ENCODE data around the gene KLHDC4.
"Not testable (repeated sequence)": the region's sequence is repeated elsewhere in the genome, so short reads cannot be mapped to it uniquely, and the experiment has no call there.

KLHDC4 gene

DNA sequence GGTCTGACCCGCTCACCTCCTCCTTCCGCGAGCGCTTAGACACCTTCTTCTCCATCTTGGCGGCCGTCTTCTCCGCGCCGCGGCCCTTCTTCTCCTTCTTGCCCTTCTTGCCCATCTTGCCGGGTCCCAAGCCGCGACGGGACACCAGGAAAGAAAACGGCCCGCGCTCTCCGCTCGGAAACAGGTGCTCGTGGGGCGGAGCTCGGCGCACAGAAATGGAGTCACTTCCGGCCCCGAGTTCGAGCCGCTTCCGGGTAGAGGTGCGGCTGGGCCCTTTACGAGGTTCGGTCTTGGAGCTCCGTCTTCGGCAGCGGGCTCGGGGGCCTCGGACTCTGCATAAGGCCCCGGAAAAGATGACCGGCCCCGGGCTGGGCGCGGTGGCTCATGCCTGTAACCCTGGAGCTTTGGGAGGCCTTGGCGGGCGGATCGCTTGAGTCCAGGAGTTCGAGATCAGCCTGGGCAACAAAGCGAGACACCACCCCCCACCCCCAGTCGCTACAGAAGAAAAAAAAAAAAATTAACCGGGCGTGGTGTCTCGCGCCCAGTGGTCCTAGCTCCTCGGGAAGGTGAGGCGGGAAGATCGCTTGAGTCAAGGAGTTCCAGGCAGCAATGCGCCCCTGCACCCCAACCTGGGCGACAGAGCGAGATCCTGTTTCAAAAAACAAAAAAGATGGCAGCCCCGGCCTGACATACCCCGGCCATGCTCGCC is at the start of gene KLHDC4:
Gene KLHDC4 (minus strand): TSS at position 211 of the 709 bp plus-strand sequence. CDS start 96 bp downstream, at position 115.
- DNase-seq = peak; percentile 90 to 91

GRCh38 chr16:87815567-87815966 is 49.8 kb upstream of the KLHDC4 start:
- no peak for DNase-seq

DNA sequence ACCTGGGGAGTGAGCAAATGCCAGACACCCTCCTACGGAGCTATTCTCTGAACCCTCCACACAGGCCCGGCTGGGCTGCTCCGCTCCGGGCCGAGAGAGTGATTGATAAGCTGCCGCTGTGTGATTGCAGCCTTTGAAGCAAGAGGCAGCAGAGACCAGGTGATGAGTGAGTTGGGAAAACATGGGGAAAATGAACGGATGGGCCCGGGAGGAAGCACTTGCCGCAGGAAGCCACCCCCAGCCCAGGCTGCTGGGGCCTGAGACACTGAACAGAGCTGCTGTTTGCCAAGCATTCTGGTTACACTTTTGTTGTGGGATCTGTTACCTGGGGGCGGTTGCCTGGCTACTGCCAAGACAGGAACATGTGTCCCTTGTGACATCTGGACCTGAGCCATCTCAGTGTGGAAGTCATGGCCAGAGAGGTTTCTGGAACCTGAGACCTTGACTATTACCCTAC is 46.4 kb upstream of the KLHDC4 start:
- DNase-seq = no peak

GRCh38 chr16:87811454-87811853 is 45.7 kb upstream of the KLHDC4 start:
- not testable (repeated sequence) for DNase-seq

GRCh38 chr16:87809150-87809902 is 43.5 kb upstream of the KLHDC4 start:
- DNase-seq = no peak

- DNase-seq = no peak
Observed at GRCh38 chr16:87808108-87808507, 42.3 kb upstream of the KLHDC4 start.

DNA sequence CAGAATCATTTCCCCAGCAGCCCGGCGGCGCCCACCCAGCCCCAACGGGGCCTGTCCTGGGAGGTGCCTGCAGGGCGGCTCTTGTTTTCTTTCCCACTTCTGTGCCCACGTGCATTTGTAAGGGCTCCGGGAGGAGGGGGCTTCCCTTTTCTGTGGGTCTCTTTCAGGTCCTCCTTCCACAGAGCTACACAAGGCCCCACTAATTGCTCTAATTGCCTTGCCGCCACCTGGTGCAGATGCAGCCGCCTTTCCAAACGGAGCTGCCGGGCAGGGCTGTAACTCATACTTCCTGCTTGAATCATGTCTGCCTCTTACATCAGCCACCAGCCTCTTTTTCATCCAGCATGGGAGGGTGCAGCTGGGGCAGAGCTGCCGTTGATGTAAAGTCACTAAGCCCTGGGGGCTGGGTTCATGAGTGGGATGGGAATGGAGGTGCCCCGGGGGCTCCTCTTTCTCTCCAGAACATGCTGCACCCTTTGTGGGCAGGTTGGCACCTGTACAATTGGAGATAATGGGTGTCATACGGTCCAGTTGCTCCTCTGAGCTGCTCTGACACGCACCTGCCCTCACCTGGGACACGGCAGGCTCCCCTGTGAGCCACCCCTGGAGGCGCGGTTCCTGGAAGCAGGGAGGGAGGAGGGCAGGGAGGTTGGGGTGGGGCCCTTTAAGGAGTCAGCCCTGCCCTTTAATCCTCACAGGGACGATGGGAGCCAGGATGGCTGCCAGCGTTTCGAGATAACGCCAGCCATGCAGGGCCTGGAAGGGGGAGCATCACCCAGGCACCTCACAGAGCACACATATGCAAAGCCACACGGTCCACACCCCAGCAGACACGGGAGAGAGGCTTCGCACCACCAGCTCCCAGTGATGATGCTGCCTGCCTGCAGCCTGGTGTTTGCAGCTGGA is 41.1 kb upstream of the KLHDC4 start:
- DNase-seq = peak in 1 of 2 donors; percentile 52

DNA sequence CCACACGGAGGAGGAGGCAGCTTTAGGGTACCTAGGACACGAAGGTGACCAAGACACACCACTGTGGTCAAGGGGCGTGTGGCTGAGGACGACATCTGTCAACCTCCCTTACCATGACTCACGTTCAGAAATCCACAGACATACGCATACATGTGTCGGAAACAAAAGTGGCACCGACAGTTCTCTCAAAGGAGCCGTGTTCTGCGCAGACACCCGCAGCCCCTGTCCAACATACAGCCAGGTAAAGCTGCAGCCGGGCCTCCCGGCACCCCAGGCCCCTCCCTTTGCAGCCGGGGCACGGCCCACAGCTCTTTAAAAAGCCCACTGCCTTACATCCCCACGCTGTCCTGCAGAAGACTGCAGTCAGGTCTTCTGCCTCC is 40.5 kb upstream of the KLHDC4 start:
- DNase-seq = no peak

- no peak for DNase-seq
Observed at GRCh38 chr16:87803385-87803784, 37.6 kb upstream of the KLHDC4 start.

DNA sequence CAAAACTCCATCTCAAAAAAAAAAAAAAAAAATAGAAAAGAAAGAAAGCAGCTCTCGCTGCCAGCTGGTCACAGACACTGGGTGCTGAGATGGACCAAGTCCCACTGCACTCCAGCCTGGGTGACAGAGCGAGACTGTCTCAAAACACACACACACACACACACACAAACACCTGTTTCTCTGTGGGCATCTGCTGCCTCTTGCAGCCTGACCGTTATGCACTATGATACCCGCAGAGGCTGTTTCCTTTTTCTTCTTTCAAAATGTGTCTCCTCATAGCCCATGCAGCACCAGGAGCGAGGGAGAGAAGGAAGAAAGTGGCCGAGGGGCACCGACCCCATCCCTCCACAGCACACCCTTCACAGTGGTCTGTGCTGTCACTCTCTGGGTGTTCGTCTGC is 36.9 kb upstream of the KLHDC4 start:
- DNase-seq = no peak

GRCh38 chr16:87801679-87802259 is 36.0 kb upstream of the KLHDC4 start:
- no peak for DNase-seq

DNA sequence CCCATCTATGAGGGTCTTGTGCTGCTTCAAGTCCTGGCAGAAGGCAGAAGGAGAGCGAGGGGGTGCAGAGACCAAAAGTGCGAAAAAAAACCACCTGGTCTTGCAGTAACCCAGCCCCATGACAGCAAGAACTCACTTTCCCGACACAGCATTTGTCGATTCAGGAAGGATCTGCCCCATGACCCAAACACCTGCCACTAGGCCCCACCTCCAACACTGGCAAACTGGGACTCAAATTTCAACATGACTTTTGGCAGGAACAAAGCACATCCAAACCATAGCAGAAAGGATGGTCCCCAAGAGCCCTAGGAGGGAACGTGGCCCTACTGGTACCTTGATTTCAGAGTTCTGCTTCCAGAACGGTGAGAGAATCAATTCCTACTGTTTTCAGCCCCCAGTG is 34.7 kb upstream of the KLHDC4 start:
- no peak for DNase-seq

DNA sequence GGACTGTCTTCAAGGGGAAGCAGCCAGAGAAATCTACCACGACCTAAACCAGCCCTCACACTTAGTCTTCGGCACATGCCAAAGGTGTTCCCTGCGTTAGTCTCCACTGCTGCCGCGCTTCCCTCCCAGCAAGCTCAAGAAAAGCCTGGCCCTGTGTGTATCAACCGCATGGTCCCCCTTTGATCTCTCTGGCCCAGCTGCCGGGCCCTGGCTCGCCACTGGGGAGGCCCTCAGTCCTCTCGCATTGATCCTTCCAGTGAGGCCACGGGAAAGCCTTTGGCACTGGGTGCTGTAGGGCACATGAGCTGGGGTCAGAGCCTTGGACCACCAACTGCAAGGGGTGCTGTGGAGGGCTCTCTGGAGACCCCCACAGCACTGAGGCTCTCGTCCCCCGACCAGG is 29.6 kb upstream of the KLHDC4 start:
- no peak for DNase-seq

DNA sequence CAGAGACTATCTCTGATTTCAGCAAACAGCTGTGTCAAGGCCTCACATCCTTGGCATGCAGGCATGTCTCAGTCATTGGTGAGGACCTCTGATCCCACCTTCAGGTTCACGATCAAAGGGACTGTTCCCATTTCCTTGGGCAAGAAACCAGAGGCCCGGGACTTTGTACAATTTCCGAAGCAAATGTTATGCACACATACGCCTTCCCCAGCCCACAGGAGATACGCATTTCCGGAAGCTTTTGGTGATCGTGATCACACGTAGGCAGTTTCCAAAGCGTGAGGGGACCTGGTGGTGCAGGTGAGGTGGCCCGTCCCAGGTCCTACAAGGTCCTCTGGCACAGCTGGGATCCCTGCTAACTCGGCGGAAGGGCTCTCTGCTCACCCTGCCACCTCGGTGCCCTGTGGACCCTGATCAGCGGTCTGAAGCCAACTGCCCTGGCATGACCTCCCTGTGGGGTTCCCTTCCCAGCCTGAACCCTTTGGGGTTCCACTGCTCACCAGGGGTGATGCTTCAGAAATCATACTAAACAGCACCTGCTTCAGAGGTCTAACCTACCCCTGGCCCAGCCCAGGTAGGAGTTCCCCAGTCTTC is 28.8 kb upstream of the KLHDC4 start:
- no peak for DNase-seq

- DNase-seq = no peak
Observed at GRCh38 chr16:87792205-87792565, 26.4 kb upstream of the KLHDC4 start.

DNA sequence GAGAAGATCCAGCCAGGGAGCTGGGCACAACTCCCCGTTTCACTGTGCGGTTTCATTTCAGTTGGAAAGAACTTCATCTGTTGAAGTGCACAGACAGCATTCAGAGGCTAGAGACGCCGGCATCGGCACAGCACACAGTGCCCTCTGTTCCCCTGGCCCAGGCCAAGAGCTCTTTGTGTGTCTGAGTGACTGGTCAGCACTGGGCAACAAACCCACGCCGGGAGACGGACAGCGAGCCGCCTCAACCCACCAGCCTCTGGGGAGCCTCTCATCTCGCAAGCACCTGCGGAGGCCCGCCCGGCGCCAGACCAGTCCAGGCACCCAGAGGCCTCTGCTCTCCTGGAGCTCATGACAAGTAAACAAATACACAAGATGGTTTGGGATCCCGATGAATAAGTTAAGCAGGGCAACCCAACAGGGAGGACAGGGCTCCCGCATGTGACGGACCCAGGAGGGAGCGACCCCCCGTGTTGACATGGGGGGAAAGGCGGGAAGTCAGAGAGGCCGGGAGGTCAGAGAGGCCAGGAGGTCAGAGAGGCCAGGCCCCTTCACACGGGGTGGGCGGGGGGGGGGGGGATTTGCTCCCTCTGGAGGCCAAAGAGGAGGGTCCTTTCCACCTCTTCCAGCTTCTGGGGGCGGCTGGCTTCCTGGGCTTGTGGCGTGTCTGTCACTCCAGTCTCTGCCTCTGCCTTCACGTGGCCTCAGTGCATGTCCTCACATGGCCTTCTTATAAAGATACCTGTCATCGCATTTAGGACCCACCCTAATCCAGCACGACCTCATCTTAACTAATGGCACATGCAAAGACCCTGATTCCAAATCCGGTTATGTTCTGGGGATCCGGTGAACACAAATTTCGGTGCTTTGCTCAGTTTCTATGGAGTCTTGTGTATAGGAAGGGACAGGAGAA is 25.8 kb upstream of the KLHDC4 start:
- no peak for DNase-seq

DNA sequence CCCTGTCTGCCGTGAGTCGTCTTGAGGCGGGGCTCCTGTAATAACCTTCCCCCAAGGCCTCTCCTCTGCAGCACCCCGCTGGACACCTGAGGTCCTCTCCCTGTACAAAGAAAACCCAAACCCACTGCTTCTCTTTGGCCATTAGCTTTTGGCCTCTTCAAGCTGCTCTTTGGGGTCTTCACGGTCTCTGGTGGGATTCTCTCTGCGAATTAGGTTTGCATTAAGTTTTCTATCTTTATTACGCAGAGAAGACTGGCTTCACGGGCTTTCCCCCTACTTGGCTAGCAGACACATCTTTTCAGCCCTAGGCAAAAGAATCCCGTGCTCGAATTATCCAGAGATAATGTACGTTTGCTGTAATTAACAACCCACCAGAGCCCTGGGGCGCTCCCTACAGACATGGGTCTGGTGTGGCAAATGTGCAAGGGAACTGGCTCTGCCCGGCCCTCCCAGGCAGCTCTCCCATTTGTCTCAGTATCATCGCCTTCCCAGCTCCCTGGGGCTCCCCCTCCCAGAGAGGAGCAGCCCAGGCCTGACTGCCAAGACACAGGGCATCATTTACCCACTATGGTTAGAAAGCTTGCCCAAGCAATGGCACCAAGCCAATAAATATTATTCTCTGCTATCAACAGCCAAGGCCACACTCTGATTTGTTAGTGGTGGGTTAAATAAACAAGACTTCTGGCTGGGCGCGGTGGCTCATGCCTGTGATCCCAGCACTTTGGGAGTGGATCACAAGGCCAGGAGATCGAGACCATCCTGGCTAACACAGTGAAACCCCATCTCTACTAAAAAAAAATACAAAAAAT is 24.7 kb upstream of the KLHDC4 start:
- DNase-seq = no peak

- DNase-seq = no peak
Observed at GRCh38 chr16:87789437-87790291, 23.9 kb upstream of the KLHDC4 start.

DNA sequence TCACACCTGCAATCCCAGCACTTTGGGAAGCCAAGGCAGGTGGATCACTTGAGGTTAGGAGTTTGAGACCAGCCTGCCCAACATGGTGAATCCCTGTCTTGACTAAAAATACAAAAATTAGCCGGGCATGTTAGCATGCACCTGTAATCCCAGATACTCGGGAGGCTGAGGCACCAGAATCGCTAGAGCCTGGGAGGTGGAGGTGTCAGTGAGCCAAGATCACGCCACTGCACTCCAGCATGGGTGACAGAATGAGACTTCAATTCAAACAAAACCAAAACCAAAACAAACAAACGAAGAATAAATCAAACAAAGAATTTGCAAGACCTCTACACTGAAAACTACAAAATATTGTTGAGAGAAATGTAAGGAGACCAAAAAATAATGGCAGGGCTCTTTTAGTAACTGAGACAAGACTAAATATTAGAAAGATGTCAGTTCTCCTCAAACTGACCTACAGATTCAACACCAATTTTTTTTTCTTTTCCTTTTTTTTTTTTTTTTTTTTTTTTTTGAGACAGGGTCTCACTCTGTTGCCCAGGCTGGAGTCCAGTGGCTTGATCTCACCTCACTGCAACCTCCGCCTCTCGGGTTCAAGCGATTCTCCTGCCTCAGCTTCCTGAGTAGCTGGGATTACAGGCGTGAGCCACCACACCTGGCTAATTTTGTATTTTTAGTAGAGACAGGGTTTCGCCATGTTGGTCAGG is 23.1 kb upstream of the KLHDC4 start:
- not testable (repeated sequence) for DNase-seq
